Measurements from ENCODE around the gene ZNF367.
A peak's percentile ranks its signal among the peaks of the same experiment; 100 is the strongest.
"Not testable (repeated sequence)": the region's sequence is repeated elsewhere in the genome, so short reads cannot be mapped to it uniquely, and the experiment has no call there.

ZNF367 gene

DNA sequence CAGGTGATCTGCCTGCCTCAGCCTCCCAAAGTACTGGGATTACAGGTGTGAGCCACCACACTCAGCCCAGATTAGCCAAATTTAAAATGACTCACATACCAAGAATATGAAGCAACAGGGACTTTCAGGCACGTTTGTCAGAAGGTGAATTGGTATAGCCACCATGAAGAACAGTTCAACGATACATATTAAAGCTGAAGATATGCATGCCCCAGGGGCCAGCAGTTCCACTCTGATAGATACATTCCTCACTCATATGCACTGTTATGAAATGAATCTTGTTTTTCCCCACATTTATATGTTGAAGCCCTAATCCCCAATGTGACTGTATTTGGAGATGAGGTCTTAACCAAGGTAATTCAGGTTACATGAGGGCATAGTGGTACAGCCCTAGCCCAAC is 57.2 kb downstream of the ZNF367 start:
- DNase-seq (ENCODE audit: low read depth), result no peak

- DNase-seq (ENCODE audit: low read depth), result not testable (repeated sequence)
Observed at GRCh38 chr9:96360523-96360922, 57.6 kb downstream of the ZNF367 start.

- DNase-seq (ENCODE audit: low read depth), result no peak
Observed at GRCh38 chr9:96350866-96351265, 67.3 kb downstream of the ZNF367 start.

- no peak for DNase-seq (ENCODE audit: low read depth)
Observed at GRCh38 chr9:96348261-96348660, 69.9 kb downstream of the ZNF367 start.

- DNase-seq (ENCODE audit: low read depth), result no peak
Observed at GRCh38 chr9:96345551-96345950, 72.6 kb downstream of the ZNF367 start.

DNA sequence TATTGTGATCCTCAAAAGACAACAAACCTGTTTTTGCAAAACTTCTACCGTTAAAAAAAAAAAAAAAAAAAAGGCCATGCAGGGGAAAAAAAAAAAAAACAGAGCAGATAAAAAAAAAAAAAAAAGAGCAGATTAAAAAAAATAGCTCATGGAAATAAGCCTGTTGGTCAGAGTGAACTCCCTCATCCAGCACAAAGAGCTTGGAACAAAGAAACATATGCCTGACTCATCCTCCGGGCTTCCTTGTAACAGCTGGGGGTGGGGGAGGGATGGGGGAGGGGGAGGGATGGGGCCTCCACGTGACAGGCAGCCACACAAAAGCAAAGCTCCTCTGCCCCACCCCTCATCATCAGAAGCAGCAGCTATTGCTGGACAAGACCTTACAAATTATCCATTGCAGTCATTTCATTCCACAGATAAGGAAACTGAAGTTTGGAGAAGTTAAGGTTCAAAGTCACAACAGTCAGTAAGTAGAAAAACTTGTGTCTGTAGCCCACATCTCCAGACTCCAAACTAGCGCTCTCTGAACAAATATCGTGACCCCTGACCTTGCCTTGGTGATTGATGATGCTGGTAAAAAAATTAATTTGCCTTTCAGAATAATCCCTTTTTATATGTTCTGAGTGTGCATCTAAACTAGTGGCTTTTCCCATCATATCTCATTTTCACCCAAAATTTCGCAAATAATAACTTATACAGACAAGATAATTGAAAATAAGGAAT is 73.6 kb downstream of the ZNF367 start:
- peak; percentile 90 for DNase-seq (ENCODE audit: low read depth)

- DNase-seq (ENCODE audit: low read depth), result no peak
Observed at GRCh38 chr9:96343515-96344360, 74.4 kb downstream of the ZNF367 start.

DNA sequence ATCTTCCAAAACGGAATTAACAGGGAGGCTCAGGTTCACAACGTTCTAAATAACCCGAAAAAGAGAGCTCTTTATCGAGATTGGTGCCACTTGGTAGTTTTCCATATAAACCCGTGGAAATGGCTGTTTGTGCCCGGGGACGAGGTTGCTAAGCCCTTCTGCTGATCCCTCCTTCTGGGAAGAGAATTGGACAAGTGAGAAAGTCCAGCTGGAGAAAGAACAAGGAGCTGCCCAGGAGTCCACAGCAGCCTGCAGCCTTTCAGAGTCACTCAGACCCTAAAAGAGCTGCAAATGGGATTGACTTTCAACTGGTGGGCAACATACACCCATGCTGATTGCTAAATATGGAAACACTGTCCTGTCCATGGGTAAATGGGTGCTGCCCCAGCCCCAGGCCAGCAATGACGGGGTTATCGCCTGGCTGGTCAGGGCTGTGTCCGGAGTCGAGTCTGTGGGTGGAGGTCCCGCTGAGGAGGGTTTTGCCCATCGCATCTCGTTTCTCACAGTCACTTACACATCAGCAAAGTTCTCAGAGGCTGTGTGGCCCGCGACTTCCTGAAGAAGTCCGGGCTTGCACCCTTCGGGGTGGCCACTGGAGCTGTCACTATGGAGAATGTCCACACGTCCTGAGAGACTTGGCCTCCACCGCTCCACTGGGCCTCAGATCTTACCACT is 75.5 kb downstream of the ZNF367 start:
- DNase-seq (ENCODE audit: low read depth), result no peak

DNA sequence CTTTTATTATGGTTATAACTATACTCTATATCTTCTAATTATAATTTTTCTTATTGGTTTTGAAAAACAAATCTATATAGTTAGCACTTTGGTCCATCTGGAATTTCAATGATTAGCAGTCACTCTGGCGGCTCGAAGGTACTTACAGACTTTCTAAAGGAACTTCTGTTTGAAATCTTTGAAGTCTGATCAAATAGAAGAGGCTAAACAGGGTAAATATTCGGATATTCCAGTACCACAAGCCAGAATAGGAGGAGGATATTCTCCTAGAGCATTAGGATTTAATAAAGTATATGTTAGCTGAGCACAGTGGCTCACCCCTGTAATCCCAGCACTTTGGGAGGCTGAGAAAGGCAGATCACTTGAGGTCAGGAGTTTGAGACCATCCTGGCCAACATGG is 77.5 kb downstream of the ZNF367 start:
- no peak for DNase-seq (ENCODE audit: low read depth)

GRCh38 chr9:96338299-96338698 is 79.9 kb downstream of the ZNF367 start:
- no peak for DNase-seq (ENCODE audit: low read depth)
